BJ (cell line): Measurements from ENCODE around the gene MIX23. TPM values are rescaled to one million over a fixed set of nuclear protein-coding genes. Genes with fewer than 3 reads are reported as not detected.

Experiments used
- CTCF ChIA-PET: fragments of 350-600 bp; formaldehyde crosslinking; extraction: SDS; loops from one replicate; lab custom pipeline; 2021; ENCODE audit warnings: antibody characterized with exemption, inconsistent platforms; lab: Yijun Ruan, JAX
- POLR2A ChIA-PET: fragments of 300-600 bp; sonication (Branson Sonifier 250); formaldehyde crosslinking; extraction: SDS; loops from one replicate; lab custom pipeline; 2021; ENCODE audit warnings: antibody characterized with exemption; lab: Charles Lee
- DNase-seq: peaks from one replicate; pipeline ENCODE4 v3.0.0-alpha.2; 2011; ENCODE audit warnings: low read depth
- H3K27me3 ChIP-seq: 2 replicates; pipeline ENCODE4 v1.6.0; 2011; ENCODE audit warnings: low read length; ENCODE audit not compliant: control insufficient read depth, insufficient read depth
- H3K36me3 ChIP-seq: 2 replicates; pipeline ENCODE4 v1.5.1; 2011; ENCODE audit warnings: low read length; ENCODE audit not compliant: control insufficient read depth, insufficient read depth
- H3K4me3 ChIP-seq: 2 replicates; pipeline ENCODE4 v1.5.1; 2011; ENCODE audit warnings: low read depth, mild to moderate bottlenecking, control low read depth, low read length
- polyA plus RNA-seq: library from polyadenylated mRNA; depleted of rRNA; stranded (reverse); fragments of >200 nt; gene quantifications from 2 replicates; pipeline ENCODE4 v1.2.3, GENCODE V29; 2011
- TF ChIP-seq, protein P1 (sequence below): IDR thresholded peaks from 2 replicates; pipeline ENCODE4 v1.5.1; 2011; ENCODE audit warnings: low read depth, mild to moderate bottlenecking, control low read depth, inconsistent platforms, low read length, moderate library complexity; ENCODE audit not compliant: insufficient read depth

Gene MIX23
- polyA plus RNA-seq, 1 experiment = 3.7 TPM

GRCh38 chr3:122410111-122410510 is 27.1 kb upstream of the MIX23 start:
- no peak for DNase-seq
- Histone ChIP-seq H3K36me3 (no peaks in the 10 kb centered on the region; the same call in 1 of the 2 replicates), H3K27me3 (no peaks in the 10 kb centered on the region), H3K4me3 (no peak overlapping the region)
- TF ChIP-seq, protein P1, sequence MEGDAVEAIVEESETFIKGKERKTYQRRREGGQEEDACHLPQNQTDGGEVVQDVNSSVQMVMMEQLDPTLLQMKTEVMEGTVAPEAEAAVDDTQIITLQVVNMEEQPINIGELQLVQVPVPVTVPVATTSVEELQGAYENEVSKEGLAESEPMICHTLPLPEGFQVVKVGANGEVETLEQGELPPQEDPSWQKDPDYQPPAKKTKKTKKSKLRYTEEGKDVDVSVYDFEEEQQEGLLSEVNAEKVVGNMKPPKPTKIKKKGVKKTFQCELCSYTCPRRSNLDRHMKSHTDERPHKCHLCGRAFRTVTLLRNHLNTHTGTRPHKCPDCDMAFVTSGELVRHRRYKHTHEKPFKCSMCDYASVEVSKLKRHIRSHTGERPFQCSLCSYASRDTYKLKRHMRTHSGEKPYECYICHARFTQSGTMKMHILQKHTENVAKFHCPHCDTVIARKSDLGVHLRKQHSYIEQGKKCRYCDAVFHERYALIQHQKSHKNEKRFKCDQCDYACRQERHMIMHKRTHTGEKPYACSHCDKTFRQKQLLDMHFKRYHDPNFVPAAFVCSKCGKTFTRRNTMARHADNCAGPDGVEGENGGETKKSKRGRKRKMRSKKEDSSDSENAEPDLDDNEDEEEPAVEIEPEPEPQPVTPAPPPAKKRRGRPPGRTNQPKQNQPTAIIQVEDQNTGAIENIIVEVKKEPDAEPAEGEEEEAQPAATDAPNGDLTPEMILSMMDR = no peak
- ChIA-PET POLR2A (no interaction called here), CTCF (no interaction called here)

DNA sequence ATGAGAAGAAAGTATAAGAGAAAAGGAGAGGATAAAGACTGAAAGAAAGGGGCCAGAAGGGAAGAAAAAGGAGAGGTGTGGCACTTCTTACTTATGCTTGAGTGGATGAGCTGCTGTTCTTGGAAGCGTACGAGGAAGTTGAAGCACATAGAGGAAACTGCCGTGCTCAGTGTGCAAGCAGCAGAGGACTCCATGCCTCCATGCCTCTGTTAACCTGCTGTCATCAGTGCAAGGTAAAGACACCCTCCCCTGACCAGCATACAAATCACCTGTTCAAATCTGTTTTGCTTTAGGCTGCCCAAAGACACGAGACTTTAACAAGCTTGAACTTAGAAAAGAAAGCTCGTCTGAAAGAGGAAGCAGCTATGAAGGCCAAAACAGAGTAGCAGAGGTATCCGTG is 26.4 kb upstream of the MIX23 start:
- TF ChIP-seq, protein P1 = no peak
- CTCF ChIA-PET = interaction anchor here (0.6 to 1.9 kb wide), 3 partner anchors 16 to 973 kb away, joined by 3 to 7 read pairs (median 3); no protein-coding TSS in a partner anchor
- Histone ChIP-seq H3K36me3 (peaks cover 1% of the 10 kb centered on the region; the same call in 1 of the 2 replicates), H3K27me3 (no peaks in the 10 kb centered on the region), H3K4me3 (no peak overlapping the region)
- no peak for DNase-seq
- POLR2A ChIA-PET = no interaction called here

GRCh38 chr3:122407946-122408345 is 24.9 kb upstream of the MIX23 start:
- ChIA-PET CTCF (interaction anchor here (0.7 to 1.9 kb wide), 3 partner anchors 15 to 271 kb away, joined by 3 to 7 read pairs (median 3); no protein-coding TSS in a partner anchor), POLR2A (no interaction called here)
- Histone ChIP-seq H3K4me3 (no peak overlapping the region), H3K27me3 (no peaks in the 10 kb centered on the region), H3K36me3 (peaks cover 1% of the 10 kb centered on the region; the same call in 1 of the 2 replicates)
- DNase-seq = no peak
- TF ChIP-seq, protein P1 = no peak

DNA sequence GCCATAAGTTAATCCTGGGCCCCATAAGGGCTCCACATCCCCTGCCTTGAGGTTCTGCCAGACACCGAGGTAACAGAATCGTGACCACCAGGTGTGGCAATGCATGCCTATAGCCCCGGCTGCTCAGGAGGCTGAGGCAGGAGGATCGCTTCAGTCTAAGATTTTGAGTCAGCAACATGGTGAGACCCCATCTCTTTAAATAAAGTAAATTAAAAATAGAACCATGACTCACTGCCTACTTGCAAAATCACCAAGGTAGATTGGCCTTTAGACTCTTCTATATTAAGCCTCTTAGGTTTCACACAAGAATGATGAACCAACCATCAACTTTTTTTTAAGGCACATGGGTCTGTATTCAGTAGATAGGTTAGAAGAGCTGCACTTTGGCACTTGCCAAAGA is 23.2 kb upstream of the MIX23 start:
- CTCF ChIA-PET = interaction anchor here (1.7 to 1.8 kb wide), 2 partner anchors 9 to 13 kb away, joined by 5 to 10 read pairs; no protein-coding TSS in a partner anchor
- no peak for DNase-seq
- no peak overlapping the region for H3K4me3 ChIP-seq
- POLR2A ChIA-PET = no interaction called here
- 0 out of 2 replicates have a peak, but pooled peaks cover 1% of the 10 kb centered on the region for H3K36me3 ChIP-seq
- TF ChIP-seq, protein P1 = no peak
- H3K27me3 ChIP-seq = no peaks in the 10 kb centered on the region

- Histone ChIP-seq H3K27me3 (no peaks in the 10 kb centered on the region), H3K36me3 (0 out of 2 replicates have a peak, but pooled peaks cover 1% of the 10 kb centered on the region), H3K4me3 (no peak overlapping the region)
- TF ChIP-seq, protein P1 = no peak
- DNase-seq = no peak
- CTCF ChIA-PET = interaction anchor here (1.7 to 1.8 kb wide), 2 partner anchors 10 to 12 kb away, joined by 5 to 10 read pairs; no protein-coding TSS in a partner anchor
- POLR2A ChIA-PET = no interaction called here
These were observed 22.0 kb upstream of the MIX23 start for GRCh38 chr3:122405015-122405414.
